ENCODE data around the gene PTTG1IP.

The PTTG1IP gene

DNA sequence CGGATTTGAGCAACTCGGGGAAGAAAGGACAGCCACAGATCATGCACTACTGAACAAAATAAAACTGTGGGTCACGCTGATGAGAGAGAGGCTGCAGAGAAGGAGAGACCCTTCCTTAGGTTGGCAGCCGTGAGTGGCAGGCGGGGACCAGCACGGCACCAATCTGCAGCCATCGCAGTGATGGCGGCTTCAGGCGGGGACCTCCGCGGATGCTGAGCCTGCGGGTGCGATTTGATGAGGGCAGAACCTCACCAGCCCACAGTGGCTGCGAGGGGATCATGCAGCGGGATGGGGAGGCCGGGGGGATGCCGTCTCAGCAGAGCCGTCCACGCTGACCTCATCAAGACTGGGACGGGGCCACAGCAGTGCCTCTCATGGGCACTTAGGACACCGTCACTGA is 35.4 kb upstream of the PTTG1IP start:
- DNase-seq = no peak

DNA sequence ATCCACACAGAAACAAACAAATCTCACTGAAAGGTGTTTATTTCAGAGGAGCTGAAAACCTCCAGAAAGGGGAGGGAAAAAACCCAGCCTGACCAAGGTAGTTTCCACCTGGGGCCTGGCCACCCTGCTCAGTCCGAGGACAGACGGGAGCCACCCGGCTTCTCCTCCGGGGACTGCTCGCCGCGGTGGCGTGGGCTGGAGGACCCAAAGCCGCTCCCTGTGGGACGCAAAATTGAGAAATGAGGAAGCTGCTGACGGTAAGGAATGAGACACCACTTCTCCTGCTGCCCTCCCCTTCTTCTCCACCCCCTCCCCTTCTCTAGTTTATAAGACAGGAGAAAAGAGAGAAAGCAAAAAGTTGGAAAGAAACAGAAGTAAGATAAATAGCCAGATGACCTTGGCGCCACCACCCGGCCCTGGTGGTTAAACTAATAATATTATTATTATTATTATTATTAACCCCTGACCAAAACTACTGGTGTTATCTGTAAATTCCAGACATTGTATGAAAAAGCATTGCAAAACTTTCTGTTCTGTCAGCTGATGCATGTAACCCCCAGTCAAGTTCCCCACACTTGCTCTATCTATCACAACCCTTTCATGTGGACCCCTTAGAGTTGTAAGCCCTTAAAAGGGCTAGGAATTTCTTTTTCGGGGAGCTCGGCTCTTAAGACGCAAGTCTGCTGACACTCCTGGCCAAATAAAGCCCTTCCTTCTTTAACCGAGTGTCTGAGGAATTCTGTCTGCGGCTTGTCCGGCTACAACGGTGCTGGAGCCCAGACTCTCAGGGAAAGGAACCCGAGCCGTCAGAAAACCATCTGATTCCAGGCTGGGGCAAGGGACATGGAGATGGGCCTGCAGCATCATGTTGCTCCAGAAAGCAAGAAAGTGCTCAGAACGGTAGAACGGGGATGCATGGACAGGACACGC is 34.7 kb upstream of the PTTG1IP start:
- no peak for DNase-seq

DNA sequence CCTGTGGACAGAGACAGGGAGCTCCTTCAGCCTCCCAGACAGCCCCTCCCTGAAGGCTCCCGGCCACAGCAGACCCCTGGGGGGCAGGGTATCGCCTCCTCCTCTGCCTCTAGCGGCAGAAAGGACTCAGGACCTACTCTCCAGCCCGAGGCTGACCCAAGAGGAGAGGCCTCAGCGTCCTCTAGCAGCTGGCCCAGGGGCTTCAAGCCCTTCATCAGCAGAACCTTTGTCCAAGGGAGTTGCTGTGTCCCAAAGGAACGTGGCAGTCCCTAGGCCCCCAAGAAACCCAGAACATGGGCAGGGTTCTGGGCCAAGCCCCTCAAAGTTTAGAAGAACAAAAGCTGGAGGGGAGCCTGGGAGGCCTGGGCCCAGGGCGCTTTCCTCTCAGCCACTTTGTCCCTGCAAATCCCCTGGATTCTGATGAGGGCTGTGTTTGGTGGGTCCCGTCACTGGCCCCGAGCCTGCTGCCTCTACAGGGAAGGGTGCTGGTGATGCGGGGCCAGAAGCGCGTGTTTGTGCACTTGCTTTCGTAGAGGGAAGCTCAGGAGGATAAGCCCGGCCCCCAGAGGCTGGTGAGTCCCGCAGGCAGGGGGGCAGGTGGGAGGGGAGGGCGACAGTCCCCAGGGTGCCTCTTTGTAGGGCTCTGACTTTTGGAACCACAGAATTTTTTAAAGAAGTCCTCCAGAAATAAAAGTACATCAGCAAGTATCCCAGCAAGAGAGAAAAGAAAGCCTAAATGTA is 33.9 kb upstream of the PTTG1IP start:
- DNase-seq = no peak

DNA sequence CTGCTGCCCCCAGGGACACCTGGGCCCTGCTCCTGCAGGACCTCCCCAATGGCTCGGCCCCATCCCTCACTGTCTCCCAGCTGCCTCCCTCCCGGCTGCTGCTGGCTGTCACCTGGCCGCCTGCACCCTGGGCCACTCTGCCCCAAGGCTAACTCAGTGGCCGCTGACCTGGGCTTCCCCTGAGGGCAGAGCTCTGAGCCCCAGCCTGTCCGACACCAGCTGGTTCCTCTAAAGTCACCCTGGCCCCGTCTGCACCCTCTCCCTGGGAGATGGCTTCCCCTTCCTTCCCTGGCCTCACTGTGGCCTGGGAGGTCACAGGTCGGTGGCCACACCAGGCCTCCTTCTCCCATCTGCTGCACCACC is 32.2 kb upstream of the PTTG1IP start:
- DNase-seq = no peak

DNA sequence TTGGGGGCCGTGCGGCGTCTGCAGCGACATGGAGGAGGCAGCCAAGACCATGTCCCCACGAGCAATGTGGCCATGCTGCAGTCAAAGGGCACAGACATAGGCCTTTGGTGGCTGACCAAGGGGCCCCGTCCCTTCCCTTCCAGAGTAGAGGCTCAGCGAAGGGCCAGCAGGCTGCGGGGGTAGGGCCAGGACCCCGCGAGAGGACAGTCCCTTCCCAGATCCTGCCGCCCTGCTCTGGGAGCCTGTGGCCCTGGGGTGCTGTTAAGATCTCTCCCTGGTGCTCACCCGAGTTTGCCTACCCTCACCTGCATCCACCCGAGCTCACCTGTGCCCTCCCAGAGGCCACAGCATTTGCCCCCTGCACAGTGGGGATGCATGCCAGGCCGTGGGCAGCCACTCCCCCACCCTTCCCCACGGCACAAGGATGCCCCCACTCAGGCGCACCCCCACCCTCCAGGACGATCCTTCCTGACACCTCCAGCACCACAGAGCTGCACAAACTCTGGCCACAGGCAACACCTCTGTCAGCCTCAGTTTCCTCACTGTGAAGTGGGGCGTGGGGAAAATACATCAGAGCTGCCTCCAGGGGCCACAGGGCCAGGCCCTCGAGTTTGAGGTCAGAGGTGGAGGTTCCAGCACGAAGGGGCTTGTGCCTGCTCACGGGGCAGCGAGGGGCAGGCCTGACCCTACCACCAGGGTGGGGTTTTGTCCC is 31.7 kb upstream of the PTTG1IP start:
- no peak for DNase-seq

DNA sequence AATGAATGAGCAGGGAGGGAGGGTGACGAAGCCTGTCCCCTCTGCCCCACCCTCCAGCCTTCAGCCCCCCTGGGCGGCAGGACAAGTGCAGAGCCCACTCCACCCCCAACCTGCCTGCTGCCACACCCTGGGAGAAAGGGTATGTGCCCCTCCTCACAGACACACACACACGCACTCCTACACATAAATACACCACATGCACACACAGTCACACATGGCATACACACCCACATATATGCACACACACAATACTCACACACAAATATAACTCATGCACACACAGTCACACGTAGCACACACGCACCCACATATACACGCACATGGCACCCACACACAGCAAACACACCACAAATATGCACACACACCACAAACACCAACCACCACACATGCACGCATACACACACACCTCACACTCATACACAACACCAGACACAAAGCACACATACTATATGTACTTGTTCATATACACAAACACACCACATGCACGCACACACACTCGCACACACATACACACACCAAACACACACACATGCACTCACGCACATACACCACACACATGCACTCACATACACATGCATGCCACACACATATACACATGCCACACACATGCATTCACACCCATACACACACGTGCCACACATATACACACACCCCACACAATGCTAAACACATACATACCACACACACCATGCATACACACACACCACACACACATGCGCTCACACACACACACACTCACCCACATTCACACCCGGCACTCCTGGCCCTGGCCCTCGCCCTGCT is 30.8 kb upstream of the PTTG1IP start:
- no peak for DNase-seq

DNA sequence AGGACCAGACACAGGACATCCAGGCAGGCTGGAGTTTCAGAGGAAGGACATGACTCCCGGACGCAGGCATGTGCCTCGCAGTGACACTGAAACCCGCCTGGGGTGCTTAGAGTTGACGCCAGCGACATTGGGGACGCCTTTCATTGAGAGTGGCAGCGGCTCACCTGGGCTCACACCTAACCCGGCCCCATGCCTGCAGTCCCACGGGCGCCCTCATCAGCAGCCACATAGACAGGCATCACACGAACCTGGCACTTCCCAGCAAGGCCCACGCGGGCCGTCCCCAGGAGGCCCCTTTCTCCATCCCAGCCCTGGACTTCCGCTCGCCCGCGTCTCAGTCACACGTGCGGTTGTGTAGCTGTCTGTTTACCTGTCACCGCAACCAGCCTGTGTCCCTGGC is 30.2 kb upstream of the PTTG1IP start:
- no peak for DNase-seq

DNA sequence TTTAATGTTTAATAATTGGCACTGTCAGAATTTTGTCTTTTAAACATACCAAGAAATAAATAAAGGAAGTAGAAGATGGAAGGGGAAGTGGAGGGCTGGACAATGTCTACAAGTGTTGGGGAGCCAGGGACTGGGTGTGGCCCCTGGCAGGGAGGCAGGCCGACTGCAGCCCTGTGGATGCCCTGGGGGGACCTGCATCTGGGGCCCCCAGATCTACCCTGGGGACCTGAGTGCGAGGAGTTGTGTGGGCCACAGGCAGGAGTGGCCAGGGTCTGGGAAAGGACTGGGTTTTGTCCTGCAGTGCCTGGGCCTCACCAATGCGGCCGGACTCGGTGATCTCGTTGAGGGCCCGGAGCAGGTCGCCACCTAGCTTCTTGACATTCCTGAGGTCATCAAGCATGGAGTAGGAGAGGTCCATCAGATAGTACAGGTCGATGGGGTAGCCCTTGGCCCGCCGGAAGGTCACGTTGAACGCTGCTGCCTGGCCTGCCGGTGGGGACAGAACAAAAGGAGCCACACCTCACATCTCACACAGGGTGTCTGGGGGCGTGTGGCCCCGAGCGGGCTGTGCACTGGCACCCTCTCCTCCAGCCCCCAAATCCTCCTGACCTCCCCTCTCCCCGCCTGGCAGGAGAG is 29.7 kb upstream of the PTTG1IP start:
- no peak for DNase-seq

DNA sequence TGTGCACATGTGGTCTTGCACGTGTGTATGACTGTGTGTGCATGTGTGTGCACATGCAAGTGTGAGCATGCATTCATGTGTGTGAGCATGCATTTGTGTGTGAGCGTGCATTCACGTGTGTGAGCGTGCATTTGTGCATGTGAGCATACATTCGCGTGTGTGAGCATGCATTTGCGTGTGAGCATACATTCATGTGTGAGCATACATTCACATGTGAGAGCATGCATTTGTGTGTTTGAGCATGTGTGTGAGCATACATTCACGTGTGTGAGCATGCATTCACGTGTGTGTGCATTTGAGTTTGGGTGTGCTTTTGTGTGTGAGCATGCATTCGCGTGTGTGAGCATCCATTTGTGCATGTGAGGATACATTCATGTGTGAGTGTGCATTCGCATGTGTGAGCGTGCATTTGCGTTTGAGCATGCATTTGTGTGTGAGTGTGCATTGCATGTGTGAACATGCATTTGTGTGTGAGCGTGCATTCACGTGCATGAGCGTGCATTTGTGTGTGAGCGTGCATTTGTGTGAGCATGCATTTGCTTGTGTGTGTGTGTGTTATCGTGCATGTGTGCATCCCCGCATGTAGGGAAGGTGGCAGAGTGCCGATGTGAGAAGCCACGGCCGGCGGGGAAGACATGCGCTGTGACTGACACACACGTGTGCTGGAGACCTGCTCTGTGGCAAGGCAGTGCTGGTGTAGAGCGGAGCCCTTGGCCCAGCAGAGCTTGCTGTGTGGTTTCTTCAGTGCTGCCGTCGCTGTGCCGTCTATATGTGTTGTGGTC is 29.0 kb upstream of the PTTG1IP start:
- no peak for DNase-seq

DNA sequence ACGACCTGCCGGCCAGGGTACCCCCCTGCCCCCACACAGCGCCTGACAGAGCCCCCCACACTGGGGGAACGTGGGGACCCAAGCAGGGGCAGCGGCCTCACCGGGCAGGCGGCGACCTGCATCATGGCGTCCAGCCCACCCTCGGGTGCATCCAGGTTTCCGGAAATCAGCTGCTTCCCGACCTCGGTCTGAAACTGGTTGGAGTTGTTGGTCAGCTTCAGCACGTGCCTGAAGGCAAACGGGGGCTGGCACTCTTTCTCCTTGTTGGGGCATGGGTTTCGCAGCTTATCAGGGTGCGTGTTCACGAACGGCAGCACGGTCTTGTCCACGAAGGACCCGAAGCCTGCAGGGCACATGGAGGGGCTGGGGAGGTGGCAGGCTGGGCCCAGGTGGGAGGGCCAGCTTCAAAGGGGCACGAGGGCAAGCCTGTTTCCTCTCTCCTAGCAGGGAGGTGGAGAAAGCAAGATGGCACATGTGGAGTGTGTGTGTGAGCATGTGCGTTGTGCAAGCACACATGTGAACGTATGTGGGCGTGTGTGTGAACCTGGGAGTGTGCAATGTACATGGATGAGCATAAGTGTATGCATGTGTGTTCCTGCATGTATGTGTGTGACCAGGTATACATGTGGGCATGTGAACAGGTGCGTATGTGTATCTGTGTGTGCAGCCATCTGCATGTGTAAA is 28.0 kb upstream of the PTTG1IP start:
- no peak for DNase-seq

DNA sequence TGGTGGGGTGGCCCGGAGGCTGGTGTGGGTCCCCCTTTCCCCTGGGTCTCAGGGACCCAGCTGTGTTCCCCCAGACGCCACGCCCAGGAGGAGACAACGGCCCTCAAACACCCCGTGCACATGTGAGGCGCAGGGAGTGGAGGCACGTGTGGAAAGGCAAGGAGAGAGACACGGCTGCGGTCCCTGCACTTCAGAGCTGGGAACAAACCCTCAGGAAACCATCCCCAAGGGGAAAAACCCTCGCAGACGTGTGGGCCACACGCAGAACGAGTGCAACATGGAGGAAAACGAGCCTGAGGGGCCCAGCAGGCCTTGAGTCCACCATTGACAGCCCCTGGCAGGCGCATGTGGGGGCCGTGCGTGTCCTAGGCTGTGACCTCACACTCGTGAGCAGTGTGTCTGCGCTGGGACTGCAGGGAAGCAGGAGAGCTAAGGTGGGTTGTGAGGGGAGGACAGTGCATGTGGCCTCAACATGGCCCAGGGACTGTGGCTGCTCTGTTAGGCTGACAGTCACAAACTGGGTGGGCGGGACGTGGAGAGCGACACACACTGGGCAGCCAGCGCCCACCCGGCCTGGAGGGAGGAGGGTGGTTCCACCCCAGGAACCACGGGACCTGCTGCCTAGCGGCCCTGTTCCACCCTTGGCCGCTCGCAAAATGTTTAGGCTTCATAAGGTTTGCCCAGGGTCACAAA is 27.2 kb upstream of the PTTG1IP start:
- no peak for DNase-seq

DNA sequence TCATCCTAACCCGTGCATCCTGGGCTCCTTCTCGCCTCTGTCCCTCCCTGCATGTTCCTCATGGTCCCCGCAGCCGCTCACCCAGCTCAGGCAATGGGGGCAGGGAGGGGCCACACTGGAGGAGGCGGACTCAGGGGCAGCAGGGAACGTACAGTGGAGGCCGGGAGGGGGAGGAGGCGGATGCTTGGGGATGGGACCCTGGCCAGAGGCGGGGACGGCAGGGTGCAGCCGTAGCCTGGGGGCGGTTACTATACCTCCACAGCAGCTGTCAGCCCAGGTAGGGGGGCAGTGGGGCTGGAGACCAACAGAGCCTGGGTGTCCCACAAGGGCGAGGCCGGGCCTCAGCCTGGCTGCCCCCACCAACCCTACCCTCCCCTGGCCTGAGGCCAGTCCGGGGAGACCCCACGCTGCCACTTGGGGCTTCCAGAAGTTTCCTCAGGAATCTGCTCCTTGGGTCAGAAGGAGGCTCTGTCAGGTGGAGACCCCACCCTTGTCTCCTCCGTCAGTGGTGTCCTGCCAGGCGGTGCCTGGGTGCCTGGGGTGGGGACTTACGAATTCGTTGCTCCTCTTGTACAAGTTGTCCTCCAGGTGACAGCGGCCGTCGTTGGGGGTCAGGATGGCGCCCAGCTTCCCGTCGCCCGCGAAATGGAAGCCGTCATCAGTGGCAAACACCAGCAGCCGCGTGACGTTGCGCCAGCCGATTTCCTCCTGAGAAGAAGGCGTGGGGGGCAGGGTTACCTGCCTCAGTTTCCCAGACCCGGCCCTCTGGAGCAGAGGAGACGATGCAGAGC is 26.5 kb upstream of the PTTG1IP start:
- no peak for DNase-seq

DNA sequence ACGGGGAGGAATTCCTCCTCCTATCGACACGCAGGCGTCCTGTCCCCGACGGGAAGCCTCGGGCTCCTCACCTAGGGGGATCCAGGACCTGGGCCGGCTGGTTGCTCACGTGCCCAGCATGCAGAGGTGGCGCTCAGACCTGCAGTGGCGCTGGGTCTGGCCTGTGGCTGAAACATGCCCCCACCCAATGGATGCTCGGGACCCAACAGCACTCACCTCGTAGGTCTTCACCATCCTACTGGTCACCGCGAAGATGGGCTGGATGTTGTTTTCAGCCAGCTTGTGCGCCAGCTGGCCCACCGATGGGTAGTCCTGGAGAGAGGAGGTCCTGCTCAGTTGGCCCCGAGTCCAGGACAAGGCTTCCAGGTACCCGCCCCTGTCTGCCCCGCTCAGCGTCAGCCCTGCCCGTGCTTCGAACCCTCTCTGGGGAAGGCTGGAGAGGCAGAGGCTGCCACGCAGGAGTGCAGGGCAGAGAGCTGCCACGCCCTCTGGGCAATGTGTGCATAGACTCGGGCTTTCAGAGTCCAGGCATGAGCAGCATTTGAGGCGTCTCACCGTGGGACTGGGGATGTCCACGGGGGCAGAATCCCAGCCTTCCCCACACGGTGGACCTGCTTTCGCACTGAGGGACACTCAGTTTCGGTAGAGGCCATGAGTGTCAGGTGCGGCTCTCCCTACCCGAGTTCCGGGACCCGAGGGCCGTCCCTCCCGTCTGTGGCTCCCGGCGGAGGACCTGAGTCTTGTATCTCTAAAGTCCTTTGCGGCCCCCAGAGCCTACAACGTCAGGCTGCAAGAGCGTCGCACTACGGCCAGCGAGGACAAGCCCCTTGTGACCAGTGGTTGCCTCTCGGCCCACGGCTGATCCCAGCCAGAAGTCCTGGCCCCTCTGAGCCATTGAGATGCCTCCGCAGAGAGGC is 25.6 kb upstream of the PTTG1IP start:
- no peak for DNase-seq

DNA sequence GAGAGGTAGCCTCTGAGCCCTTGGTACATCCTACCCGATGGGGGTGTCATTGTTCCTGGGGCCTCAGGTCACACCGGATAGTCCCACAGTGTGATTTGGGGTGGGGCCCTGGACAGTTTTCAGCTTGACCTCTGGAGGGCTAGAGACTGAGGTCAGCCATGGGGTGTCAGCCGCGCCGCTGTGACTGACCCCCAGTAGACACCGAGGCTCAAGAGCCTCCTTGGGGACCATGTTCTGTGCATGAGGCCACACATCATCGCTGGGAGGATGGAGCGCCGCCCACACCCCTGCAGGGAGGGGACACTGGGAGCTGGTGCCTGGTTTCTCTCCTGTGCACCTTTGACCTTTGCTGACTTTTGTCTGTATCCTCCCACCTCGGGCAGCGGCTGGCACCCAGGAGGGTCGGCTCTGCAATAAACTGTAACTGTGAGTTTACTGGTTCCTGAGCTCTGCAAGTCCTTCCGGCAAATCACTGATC is 24.6 kb upstream of the PTTG1IP start:
- DNase-seq = no peak

DNA sequence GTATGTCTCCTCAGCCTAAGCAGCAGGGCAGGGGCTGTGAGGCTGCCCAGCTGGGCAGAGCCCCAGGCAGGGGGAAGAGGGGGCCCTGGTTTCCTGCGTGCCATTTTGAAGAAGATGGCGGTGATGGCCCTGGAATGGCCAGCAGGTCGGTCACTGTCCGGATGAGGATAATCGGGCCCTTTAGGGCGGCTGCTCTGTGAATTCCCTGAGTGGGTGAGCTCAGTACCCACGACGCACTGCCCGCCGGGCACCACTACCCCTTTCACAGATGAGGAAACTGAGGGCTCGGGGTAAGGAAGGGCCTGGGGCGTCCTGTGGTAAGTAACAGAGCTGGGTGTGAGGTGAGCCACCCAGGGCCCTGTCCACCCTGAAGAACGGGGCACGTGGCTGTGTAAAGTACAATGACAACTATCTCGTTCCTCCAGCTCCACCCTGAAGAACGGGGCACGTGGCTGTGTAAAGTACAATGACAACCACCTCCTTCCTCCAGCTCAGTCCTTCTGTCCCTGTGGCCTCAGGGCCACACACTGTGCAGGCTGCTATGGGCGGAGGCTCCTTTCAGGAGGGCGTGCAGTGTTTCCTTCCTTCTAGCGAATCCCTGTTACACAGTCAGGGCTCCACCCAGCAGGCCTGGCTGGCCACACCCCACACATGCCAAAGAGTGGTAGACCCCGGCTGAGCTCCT is 24.0 kb upstream of the PTTG1IP start:
- DNase-seq = no peak

DNA sequence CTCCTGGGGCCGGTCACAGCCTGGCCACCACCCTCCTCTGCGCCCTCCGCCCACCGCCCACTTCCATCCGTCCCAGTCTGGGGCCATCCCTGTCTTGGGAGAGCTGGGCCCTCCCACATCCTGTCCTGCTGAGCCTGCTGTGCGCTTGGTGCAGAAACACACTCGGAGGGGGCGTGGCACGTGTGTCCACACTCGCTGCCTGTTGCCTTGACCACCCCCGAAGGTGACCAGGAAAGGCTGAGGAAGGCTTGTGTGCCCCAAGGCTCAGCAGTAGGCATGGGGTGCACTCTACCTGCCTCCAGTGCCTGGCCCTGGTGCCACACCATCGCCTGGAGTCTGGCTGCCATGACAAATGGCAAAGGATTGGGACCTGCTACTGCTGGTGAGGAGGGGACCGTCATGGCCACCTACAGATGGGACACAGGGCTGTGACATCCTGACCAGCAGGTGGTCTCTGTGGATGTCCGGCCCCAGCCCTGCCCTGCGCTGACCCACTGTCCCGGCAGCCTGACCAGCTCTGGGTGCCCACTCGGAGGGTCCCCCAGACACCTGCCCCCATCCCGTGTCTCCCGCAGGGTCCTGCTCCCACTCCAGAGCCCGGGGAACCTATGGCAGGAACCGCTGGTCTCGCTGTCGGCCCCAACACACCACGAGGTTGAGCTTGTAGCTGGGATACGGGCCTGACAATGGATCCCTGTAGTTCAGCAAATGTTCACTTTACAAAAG is 23.2 kb upstream of the PTTG1IP start:
- DNase-seq = no peak

DNA sequence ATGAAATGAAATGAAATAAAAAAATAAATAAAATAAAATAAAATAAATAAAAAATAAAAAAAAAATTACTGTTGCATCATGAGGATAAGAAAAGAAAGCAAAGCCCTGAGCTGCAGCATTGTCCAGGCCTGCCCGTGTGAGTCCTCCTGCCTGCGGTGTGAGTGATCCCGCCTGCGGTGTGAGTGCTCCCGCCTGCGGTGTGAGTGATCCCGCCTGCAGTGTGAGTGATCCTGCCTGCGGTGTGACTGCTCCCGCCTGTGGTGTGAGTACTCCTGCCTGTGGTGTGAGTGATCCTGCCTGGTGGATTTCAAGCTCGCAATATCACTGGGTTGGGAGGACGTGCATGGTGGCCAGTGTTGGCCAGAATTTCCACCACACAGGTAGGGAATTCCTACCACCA is 22.4 kb upstream of the PTTG1IP start:
- DNase-seq = no peak

Data from NCI-H1694 (cell line).